T-helper 2 cell treated with Interferon-gamma antibody and Interleukin-4, amounts not matched to agents 5 μg/mL and 100 μg/mL, for 36 hours (primary cell): ENCODE data around the gene SEMA4D.

Experiments
- DNase-seq: peaks from one replicate; pipeline ENCODE4 v3.0.0; 2021; ENCODE audit warnings: low spot score
- H3K27ac Mint-ChIP-seq: one replicate; pipeline ENCODE4 v1.8.0; 2021; ENCODE audit warnings: mild to moderate bottlenecking, mixed read lengths
- H3K27me3 Mint-ChIP-seq: one replicate; pipeline ENCODE4 v1.8.0; 2021; ENCODE audit warnings: low read depth, mixed read lengths
- H3K36me3 Mint-ChIP-seq: one replicate; pipeline ENCODE4 v1.8.0; 2021; ENCODE audit warnings: low read depth, mixed read lengths
- H3K4me1 Mint-ChIP-seq: one replicate; pipeline ENCODE4 v1.8.0; 2021; ENCODE audit warnings: low read depth, mixed read lengths
- H3K4me3 Mint-ChIP-seq: one replicate; pipeline ENCODE4 v1.8.0; 2022; ENCODE audit warnings: mild to moderate bottlenecking, moderate library complexity, mixed read lengths
- H3K9me3 Mint-ChIP-seq: one replicate; pipeline ENCODE4 v1.8.0; 2021; ENCODE audit warnings: mixed read lengths

Gene SEMA4D

DNA sequence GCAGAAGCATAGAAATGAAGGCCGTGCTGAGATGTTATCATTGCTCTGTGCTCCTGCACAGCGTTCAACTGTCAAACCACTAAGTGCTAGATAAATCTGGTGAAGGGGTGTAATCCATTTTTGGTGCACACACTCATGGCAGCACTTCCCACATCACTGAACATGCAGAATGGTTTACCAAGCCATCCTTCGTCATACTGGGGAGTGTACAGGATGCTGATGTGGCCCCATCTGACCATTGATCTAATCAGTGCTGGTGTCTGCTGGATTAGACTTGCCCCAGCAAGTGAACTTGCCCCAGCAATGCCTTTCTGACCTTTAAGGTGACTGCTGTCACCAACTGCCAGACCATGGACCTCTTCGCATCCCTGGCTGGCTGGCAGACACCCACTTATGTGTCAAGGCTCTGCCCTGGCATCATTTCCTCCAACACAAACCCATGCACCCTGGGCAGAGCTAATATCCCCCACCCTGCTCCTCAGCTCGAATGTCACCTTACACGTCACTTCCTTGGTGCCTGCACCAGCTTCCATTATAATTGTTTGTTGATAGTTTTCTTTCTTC is 4.2 kb upstream of the SEMA4D start:
- H3K4me3 Mint-ChIP-seq = peak overlapping the region; percentile 68
- DNase-seq = peak; percentile 83
- H3K4me1 Mint-ChIP-seq = peaks cover 72% of the 10 kb centered on the region
- peak overlapping the region; percentile 95 for H3K27ac Mint-ChIP-seq
- H3K9me3 Mint-ChIP-seq = no peaks in the 10 kb centered on the region
- no peaks in the 10 kb centered on the region for H3K27me3 Mint-ChIP-seq
- peaks cover 4% of the 10 kb centered on the region for H3K36me3 Mint-ChIP-seq

DNA sequence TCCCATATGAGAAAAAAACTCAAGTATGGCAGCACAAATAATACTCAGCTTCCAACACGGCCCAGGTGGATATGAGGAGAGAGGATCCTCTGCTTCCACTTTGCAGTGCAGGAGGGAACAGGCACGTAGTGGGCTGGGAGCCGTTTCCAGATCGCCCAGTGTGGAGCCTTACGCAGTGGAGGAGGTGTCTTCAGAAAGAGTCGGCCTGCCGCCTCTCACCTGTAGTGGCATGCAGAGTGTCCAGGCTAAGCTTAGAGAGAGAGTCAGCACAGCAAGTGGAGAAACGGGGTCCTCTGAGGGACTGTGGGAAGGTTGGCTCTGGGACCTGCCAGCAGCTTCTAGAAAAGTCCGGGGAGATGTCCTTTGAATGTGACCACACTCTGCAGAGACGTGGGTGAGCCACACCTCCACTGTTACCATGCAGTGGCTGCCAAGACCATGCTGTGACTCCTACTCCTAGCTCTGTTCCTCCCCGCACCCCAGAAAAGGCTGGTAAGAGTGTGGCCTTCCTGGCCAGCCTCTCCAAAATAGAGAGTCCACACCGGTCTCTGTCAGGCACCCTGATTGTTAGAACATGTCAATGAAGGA is 3.5 kb upstream of the SEMA4D start:
- DNase-seq = peak; percentile 42
- peaks cover 11% of the 10 kb centered on the region for H3K36me3 Mint-ChIP-seq
- H3K9me3 Mint-ChIP-seq = no peaks in the 10 kb centered on the region
- H3K4me3 Mint-ChIP-seq = peak overlapping the region; percentile 68
- H3K4me1 Mint-ChIP-seq = peaks cover 67% of the 10 kb centered on the region
- H3K27me3 Mint-ChIP-seq = no peaks in the 10 kb centered on the region
- peak overlapping the region; percentile 95 for H3K27ac Mint-ChIP-seq

DNA sequence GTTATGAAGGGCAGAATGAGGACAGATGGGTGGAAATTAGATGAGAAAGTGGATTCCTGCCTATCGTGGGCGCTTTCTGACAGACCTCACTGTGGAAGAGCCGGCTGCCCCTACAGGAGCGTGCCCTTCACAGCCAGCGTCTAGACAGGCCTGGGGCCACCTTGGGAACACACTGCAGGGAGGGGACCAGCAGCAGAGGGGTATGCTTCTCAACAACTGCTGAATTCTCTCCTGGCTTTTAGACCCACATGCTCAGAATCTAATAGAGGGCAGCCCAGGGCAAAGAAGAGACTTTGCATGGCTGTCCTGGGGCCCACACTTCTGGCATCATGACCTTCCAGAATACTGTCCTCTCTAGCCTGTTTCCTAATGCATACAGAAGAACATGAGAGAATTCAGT is 2.1 kb upstream of the SEMA4D start:
- H3K4me1 Mint-ChIP-seq = peaks cover 61% of the 10 kb centered on the region
- H3K9me3 Mint-ChIP-seq = no peaks in the 10 kb centered on the region
- DNase-seq = no peak
- no peaks in the 10 kb centered on the region for H3K27me3 Mint-ChIP-seq
- peak overlapping the region; percentile 95 for H3K27ac Mint-ChIP-seq
- peaks cover 23% of the 10 kb centered on the region for H3K36me3 Mint-ChIP-seq
- H3K4me3 Mint-ChIP-seq = peak overlapping the region; percentile 84

DNA sequence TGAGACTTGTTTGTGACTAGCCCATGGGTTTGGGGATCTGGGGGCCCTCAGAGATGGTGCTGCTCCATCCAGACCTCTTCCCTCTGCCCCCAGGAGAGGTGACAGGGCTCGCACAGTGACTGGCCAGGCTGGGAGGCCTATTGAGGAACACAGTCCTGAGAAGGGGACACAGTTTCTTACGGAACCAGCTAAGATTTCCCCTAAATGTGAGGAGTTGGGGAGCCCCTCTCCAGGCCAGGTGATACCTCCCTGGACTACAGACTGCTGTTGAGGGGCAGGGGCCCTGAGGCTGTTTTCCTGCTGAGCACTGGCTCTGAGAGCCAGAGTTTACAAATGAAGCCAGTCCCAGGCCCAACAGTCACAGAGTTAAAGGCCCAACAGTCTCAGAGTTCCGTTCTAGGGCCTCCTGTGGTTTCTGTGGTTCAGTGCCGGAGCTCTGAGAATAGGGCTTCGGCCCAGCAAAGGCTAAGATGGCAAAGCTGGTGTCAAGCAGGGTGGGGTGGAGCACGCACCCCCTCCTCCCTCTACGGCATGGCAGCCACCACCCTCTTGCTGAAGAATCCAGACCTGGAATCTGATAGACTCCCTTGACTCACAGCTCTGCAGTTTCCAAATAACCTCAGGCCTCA is 1.1 kb upstream of the SEMA4D start:
- H3K4me3 Mint-ChIP-seq = peak overlapping the region; percentile 84
- no peaks in the 10 kb centered on the region for H3K9me3 Mint-ChIP-seq
- H3K4me1 Mint-ChIP-seq = peaks cover 70% of the 10 kb centered on the region
- H3K27me3 Mint-ChIP-seq = no peaks in the 10 kb centered on the region
- H3K36me3 Mint-ChIP-seq = peaks cover 32% of the 10 kb centered on the region
- peak overlapping the region; percentile 89 for H3K27ac Mint-ChIP-seq
- peak; percentile 63 for DNase-seq

DNA sequence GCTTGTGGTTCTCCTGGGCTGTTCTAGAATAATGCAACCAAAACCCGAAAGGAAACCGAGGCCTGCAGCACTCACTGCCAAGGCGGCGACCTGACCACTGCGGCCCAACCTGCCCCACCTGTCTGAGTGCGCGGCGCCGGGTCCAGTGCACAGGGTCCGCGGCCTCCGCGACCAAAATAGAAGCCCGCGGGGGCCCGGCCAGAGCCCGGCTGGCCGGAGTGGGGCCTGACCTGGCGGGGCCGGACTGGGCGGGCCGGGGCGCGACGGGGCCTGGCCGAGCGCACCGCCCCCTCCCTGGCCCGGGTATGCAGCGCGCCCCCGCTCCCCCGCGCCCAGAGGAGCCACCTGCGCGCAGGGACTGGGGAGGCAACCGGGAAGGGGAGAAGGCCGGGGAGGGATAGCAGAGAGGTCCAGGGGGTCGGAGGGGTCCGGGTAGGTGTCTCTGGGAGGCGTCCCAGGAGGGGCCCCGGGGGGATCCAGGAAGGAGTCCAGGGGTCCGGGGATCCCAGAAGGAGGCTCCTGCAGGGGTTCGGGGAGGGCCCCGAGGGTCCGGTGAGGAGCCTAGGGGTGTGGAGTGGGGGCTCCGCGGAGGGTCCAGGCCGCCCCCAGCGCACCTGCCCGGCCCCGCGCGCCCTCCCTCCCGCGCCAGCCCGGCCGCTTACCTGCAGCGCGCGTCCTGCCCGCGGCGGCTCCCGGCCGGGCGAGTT is 503 bp downstream of the SEMA4D start:
- Mint-ChIP-seq H3K27ac (peak overlapping the region; percentile 87), H3K36me3 (peaks cover 42% of the 10 kb centered on the region), H3K27me3 (no peaks in the 10 kb centered on the region), H3K4me3 (peak overlapping the region; percentile 90), H3K4me1 (peaks cover 68% of the 10 kb centered on the region), H3K9me3 (no peaks in the 10 kb centered on the region)
- no peak for DNase-seq

DNA sequence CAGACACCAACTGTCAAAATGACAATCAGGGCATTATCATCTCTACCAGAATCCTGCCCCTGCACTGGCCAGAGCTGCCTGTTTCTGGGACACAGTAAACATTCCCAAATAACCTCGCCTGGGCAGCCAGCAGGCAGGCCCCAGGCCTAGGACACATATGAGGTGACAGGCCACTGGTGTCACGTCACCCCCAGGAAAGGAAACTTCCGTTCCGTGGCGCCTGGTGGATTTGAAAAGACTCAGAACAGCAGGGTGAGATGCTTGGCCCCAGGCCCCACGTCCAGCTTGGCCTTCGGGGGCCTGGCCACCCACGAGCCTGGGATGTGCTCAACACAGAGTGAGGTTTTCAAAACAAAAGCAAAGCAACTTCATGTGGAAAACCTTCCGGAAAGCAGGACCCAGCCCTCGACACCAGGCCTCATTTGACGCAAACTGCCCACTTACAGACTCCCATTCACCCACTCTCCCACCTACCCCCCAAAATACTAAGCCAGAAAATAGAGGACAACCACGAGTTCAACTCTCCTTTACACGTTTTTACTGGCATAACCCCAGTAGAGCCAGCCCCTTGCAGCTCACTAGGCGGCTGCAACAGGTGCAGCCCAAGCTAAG is 1.2 kb downstream of the SEMA4D start:
- no peaks in the 10 kb centered on the region for H3K9me3 Mint-ChIP-seq
- no peaks in the 10 kb centered on the region for H3K27me3 Mint-ChIP-seq
- H3K4me3 Mint-ChIP-seq = peak overlapping the region; percentile 90
- DNase-seq = peak; percentile 50
- peaks cover 68% of the 10 kb centered on the region for H3K4me1 Mint-ChIP-seq
- peaks cover 48% of the 10 kb centered on the region for H3K36me3 Mint-ChIP-seq
- H3K27ac Mint-ChIP-seq = peak overlapping the region; percentile 87

DNA sequence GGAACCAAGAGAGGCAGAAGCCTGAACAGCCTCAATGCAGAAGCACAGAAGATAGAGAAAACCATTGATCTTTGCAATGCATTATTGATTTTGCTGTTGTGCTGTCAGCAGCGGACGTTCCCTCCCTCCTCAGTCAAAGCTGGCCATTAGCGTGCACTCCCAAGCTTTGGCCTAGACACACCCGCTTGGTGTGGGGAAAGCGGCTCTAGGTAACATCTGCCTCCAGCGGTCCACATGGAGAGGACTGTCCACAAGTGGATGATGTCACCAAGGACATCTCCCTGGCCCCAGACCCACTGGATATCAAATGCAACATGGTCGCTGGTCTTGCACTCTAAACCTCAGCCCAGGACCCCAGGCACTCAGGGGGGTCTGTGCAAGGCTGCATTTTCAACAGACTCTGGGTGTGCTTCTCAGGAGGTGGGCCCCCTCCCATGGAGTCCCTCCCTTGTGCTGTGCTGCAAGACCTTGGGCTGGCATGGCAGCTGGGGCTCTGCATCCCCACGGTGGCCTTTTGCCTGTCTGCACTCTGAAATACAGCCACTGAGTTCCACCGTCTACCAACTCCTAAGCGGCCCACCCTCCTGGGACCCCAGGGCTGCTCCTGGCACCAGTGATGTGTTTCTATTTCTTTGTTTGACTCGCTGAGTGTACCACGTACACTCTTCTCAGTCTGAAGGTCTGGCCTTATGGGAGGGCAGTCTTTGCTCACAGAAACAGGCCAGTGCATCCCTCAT is 1.9 kb downstream of the SEMA4D start:
- no peaks in the 10 kb centered on the region for H3K27me3 Mint-ChIP-seq
- peak overlapping the region; percentile 87 for H3K27ac Mint-ChIP-seq
- no peak for DNase-seq
- H3K9me3 Mint-ChIP-seq = no peaks in the 10 kb centered on the region
- H3K4me1 Mint-ChIP-seq = peaks cover 66% of the 10 kb centered on the region
- peaks cover 51% of the 10 kb centered on the region for H3K36me3 Mint-ChIP-seq
- peak overlapping the region; percentile 90 for H3K4me3 Mint-ChIP-seq

DNA sequence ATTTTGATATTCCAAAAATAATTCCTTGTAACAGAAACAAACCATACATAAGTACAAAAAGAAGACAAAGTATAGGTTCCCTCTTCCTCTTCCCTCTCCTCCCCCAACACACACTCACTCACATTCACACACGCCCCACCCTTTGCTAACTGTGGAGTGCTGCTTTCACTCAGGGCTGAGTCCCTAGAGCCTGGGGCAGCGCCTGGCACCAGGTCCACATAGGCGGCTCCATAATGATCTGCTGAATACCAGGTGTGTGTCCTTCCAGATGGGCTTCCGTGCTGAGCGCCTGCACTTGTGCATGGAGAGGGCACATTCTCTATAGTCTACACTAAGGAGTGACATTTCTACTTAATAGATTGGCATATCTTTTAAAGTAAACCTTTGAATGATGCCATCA is 3.7 kb downstream of the SEMA4D start:
- peak overlapping the region; percentile 90 for H3K4me3 Mint-ChIP-seq
- no peak for DNase-seq
- peaks cover 61% of the 10 kb centered on the region for H3K36me3 Mint-ChIP-seq
- no peaks in the 10 kb centered on the region for H3K27me3 Mint-ChIP-seq
- H3K4me1 Mint-ChIP-seq = peaks cover 67% of the 10 kb centered on the region
- no peaks in the 10 kb centered on the region for H3K9me3 Mint-ChIP-seq
- peak overlapping the region; percentile 81 for H3K27ac Mint-ChIP-seq

DNA sequence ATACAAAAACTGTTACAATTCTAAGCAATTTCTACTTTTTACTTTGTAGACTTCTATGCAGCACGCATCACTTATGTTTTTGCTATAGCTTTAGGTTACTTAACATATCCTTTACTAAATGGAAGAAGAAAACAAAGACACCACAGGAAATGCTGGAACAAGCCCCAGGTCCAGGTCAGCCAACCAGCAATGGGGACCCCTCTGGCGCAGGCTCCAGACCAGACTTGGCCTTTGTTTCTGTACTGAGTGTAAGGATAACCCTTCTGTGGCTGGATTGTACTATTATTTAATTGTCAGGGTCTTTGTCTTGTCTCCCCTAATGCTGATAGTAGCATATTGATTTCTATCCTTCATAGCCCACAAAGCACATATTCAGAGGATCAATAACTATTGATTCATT is 4.2 kb downstream of the SEMA4D start:
- H3K27me3 Mint-ChIP-seq = no peaks in the 10 kb centered on the region
- peaks cover 66% of the 10 kb centered on the region for H3K36me3 Mint-ChIP-seq
- peak overlapping the region; percentile 90 for H3K4me3 Mint-ChIP-seq
- H3K9me3 Mint-ChIP-seq = no peaks in the 10 kb centered on the region
- H3K4me1 Mint-ChIP-seq = peaks cover 67% of the 10 kb centered on the region
- H3K27ac Mint-ChIP-seq = peak overlapping the region; percentile 81
- no peak for DNase-seq

DNA sequence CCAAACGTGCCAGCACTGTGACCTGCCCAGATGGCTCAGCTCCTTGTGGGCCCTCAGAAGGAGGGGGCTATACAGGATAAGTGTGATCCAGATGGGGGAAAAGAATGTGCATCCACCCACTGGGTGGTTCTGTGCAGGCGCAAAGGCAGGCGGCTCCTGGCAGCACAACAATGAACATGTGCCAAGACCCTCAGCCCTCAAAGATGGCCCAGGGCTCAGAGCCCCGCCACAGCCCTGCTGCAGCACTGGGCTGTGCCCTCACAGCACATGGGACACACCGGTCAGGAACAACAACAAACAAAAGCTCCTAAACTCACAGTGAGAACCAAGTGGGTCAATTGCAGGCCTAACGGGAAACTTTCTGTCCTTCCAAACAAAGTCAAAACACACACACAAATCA is 4.7 kb downstream of the SEMA4D start:
- Mint-ChIP-seq H3K36me3 (peaks cover 67% of the 10 kb centered on the region), H3K27ac (peak overlapping the region; percentile 68), H3K27me3 (no peaks in the 10 kb centered on the region), H3K9me3 (no peaks in the 10 kb centered on the region), H3K4me1 (peaks cover 64% of the 10 kb centered on the region), H3K4me3 (peak overlapping the region; percentile 90)
- no peak for DNase-seq

DNA sequence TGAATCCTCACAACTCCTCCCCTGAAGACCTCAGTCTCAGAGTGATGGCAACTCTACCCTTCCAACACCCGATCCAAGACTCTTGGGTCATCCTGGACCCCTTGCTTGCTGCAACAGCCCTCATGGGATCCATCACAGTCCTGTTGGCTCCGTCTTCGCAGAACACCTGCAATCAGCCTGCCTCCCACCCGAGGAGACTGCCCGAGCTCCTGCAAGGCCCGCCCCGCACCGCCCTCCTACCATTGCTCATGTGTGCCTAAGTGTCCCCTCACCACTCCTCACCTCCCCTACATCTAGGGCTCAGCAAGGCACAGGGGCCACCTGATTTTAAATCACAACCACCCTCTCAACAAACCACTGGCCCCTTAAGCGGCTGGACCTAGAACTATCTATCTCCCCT is 5.3 kb downstream of the SEMA4D start:
- Mint-ChIP-seq H3K36me3 (peaks cover 71% of the 10 kb centered on the region), H3K27ac (peak overlapping the region; percentile 75), H3K27me3 (no peaks in the 10 kb centered on the region), H3K9me3 (no peaks in the 10 kb centered on the region), H3K4me3 (peak overlapping the region; percentile 90), H3K4me1 (peaks cover 68% of the 10 kb centered on the region)
- no peak for DNase-seq

DNA sequence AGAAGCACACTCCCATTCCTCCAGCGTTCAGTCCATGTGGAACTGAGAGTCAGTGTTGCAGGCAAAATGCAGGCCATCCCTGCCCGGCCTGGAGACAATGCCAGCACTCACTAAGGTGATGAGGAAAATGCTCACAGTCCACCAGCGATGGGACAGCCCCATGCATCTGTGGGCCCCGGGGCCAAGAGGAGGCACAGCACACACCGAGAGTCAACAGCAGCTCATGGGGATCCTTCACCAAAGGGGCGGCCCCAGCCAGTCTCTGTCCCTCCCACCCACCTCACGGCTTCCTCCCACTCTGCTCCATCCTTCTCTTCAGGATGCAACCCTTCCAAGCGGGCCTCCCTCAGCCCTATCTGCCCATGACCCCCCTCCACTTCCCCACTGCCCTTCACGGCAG is 6.2 kb downstream of the SEMA4D start:
- Mint-ChIP-seq H3K4me1 (peaks cover 75% of the 10 kb centered on the region), H3K27me3 (no peaks in the 10 kb centered on the region), H3K4me3 (peak overlapping the region; percentile 90), H3K36me3 (peaks cover 72% of the 10 kb centered on the region), H3K27ac (peak overlapping the region; percentile 75), H3K9me3 (no peaks in the 10 kb centered on the region)
- peak; percentile 42 for DNase-seq
